Heart right ventricle (tissue), 16 donors: ENCODE results near the gene ERCC8. TPM values are rescaled to one million over a fixed set of nuclear protein-coding genes. Genes with fewer than 3 reads are reported as not detected.

Source experiments
- ATAC-seq, 8 donors: fragments of 200-7000 bp; cut with Tn5 transposase; one replicate each; pipeline ENCODE4 v1.9.1; 2020; ENCODE audit warnings: mild to moderate bottlenecking in 8 of 8, moderate library complexity in 8 of 8, moderate number of reproducible peaks in 1 of 8
- DNase-seq, 2 donors: peaks; one replicate each; pipeline ENCODE4 v3.0.0-alpha.2; 2020
- H3K27ac ChIP-seq, 10 donors: fragments of 200-600 bp; sonication (generic) in 2 of 10; one replicate each; pipeline versions ENCODE4 v1.5.0 to v1.8.0; 2020 to 2022; ENCODE audit warnings: mild to moderate bottlenecking in 3 of 10
- H3K27me3 ChIP-seq, 7 donors: fragments of 200-600 bp; one replicate each; pipeline ENCODE4 v1.8.0; 2021 to 2022; ENCODE audit warnings: mild to moderate bottlenecking in 2 of 7
- H3K36me3 ChIP-seq, 9 donors: fragments of 200-600 bp; sonication (generic) in 1 of 9; one replicate each; pipeline versions ENCODE4 v1.5.0 to v1.8.0; 2020 to 2022; ENCODE audit warnings: mild to moderate bottlenecking in 2 of 9
- H3K4me1 ChIP-seq, 9 donors: fragments of 200-600 bp; sonication (generic) in 1 of 9; one replicate each; pipeline versions ENCODE4 v1.5.0 to v1.8.0; 2020 to 2022; ENCODE audit warnings: mild to moderate bottlenecking in 4 of 9
- H3K4me3 ChIP-seq, 10 donors: fragments of 200-600 bp; sonication (generic) in 2 of 10; one replicate each; pipeline versions ENCODE4 v1.5.0 to v1.8.0; 2020 to 2022; ENCODE audit warnings: mild to moderate bottlenecking in 7 of 10, moderate library complexity in 2 of 10
- H3K9me3 ChIP-seq, 11 donors: fragments of 200-600 bp in 10 of 11; sonication (generic) in 2 of 11; one replicate each; pipeline versions ENCODE4 v1.5.0 to v1.8.0; 2013 to 2022; ENCODE audit warnings: mild to moderate bottlenecking in 2 of 11, control low read depth in 1 of 11, moderate library complexity in 1 of 11
- CTCF ChIP-seq, 9 donors: fragments of 200-600 bp; sonication (generic) in 2 of 9; IDR thresholded peaks; one replicate each; pipeline versions ENCODE4 v1.5.0 to v1.8.0; 2021 to 2022; ENCODE audit warnings: antibody characterized with exemption in 9 of 9, mild to moderate bottlenecking in 5 of 9, moderate library complexity in 1 of 9
- WGBS, 2 donors: extraction: QIAGEN DNeasy Blood & Tissue Kit; methylation state at CpG; one replicate each; pipeline ENCODE4 v1.1.7; 2013; ENCODE audit warnings: inconsistent platforms in 1 of 2; 5-methylcytosine and 5-hydroxymethylcytosine counted together
- intact Hi-C, 10 donors: fragments of 100-400 bp; cut with DNase I; formaldehyde crosslinking; loops; one replicate each; pipeline versions ENCODE4 v1.11.1 to v1.14.2; 2022
- polyA plus RNA-seq, 2 donors: library from polyadenylated mRNA; stranded (reverse); fragments of 200-250 nt; gene quantifications; one replicate each; pipeline ENCODE4 v1.2.3, GENCODE V29; 2013
- total RNA-seq, 10 donors: library from RNA; stranded (reverse); fragmentation: NEBNext Ultra II Directional in 3 of 10; extraction: Animal tissue kit (Norgen Biotek cat#: 25700) in 3 of 10; gene quantifications; one replicate each; pipeline versions ENCODE4 v1.2.1 to v1.2.4, GENCODE V29; 2021 to 2023
- donor health status: Arrhythmogenic right ventricular cardiomyopathy.
- donor health status: ischemic (EF 13 %, LVEDD 7.1; RV severe dilation, severe dysfunction).
- donor health status: healthy with polysubstance abuse.
- donor health status: DM: no; HTN: yes; CAD: no.
- donor health status: DM: no; HTN: no; CAD: no.
- donor health status: ischemic (EF 25% LVEDD 6.9; RV normal size, moderate dysfunction).
- donor health status: ischemic (EF 25% LVEDD 5.7; RV mildly dilated, moderate dysfunction).
- donor health status: healthy.
- donor health status: DM: yes; HTN: yes; CAD: no.
- donor health status: Ischemic cardiomyopathy.
- donor health status: ischemic (EF 35%, LVEDD 5.7; RV mildly dilated, moderate dysfunction).
- donor health status: nonischemic (EF 11% LVEDD 7.7; RV severe dilation, severe dysfunction).
- donor health status: DM: yes; HTN: yes; CAD: no.
- donor health status: PGD.
- donor health status: ischemic (EF 29% LVEDD 5.4; RV normal size, mild dysfunction).
- donor health status: nonischemic (EF 23%, LVEDD 6.1; RV moderate dilation, normal function).

The ERCC8 gene
- total and polyA plus RNA-seq, 12 donors, result 4.1 to 8.3 (median 6.0) TPM

- ATAC-seq, result no peak
- Histone ChIP-seq H3K4me1 (peaks cover 3 to 23% (median 16%) of the 10 kb centered on the region in 9 donors), H3K36me3 (no peaks in the 10 kb centered on the region), H3K4me3 (no peak overlapping the region), H3K27ac (no peak overlapping the region), H3K9me3 (no peaks in the 10 kb centered on the region), H3K27me3 (no peaks in the 10 kb centered on the region)
- intact Hi-C loops, result loop anchor here in 3 of 10 donors (10.0 kb wide), 2 partner anchors 216 to 386 kb away; partner anchors contain the start of genes SMIM15 (in 3 of the 3) and ZSWIM6 (in 1 of the 3)
- WGBS, 2 donors, result 97% methylated on average over 1 of the region's 1 CpG
- no peak for DNase-seq
- TF ChIP-seq CTCF (IDR thresholded peaks at IDR 0.05), result no peak
These were observed 3.9 kb upstream of the ERCC8 start for GRCh38 chr5:60948738-60949137.

- WGBS, 2 donors, result 1 to 2% methylated on average over 18 of the region's 18 CpGs
These were observed 930 bp upstream of the ERCC8 start for GRCh38 chr5:60945813-60946187.

GRCh38 chr5:60943624-60944023 lies 1.2 kb downstream of the ERCC8 start:
- ATAC-seq (no peak), DNase-seq (no peak)
- intact Hi-C loops, result loop anchor here in 3 of 10 donors (10.0 kb wide), 2 partner anchors 221 to 391 kb away; partner anchors contain the start of genes SMIM15 (in 3 of the 3) and ZSWIM6 (in 1 of the 3)
- Histone ChIP-seq H3K4me3 (peak overlapping the region in 4 of 10 donors; percentile 68 to 76 (median 72)), H3K27ac (peak overlapping the region in 3 of 10 donors; percentile 81 to 82 (median 81)), H3K27me3 (no peaks in the 10 kb centered on the region), H3K4me1 (peaks cover 6 to 32% (median 23%) of the 10 kb centered on the region in 9 donors), H3K9me3 (no peaks in the 10 kb centered on the region), H3K36me3 (peaks cover 0 to 7% (median 0%) of the 10 kb centered on the region in 9 donors)
- no peak for TF ChIP-seq CTCF (IDR thresholded peaks at IDR 0.05)
- 67 to 76% methylated on average over 3 of the region's 3 CpGs for WGBS, 2 donors

More at GRCh38 chr5:60945813-60946187, 930 bp upstream of the ERCC8 start:
- Histone ChIP-seq H3K27ac (peak overlapping the region; percentile 14 to 86 (median 81)), H3K36me3 (peaks cover 0 to 2% (median 0%) of the 10 kb centered on the region in 9 donors), H3K4me1 (peaks cover 6 to 32% (median 23%) of the 10 kb centered on the region in 9 donors), H3K9me3 (no peaks in the 10 kb centered on the region), H3K4me3 (peak overlapping the region; percentile 62 to 88 (median 74)), H3K27me3 (no peaks in the 10 kb centered on the region)
- intact Hi-C loops, result loop anchor here in 3 of 10 donors (10.0 kb wide), 2 partner anchors 219 to 389 kb away; partner anchors contain the start of genes SMIM15 (in 3 of the 3) and ZSWIM6 (in 1 of the 3)
- DNase-seq (peak in 1 of 2 donors; percentile 14), ATAC-seq (peak; percentile 3 to 56 (median 36))
- TF ChIP-seq CTCF (IDR thresholded peaks at IDR 0.05), result no peak

- ATAC-seq (no peak), DNase-seq (no peak)
- Histone ChIP-seq H3K9me3 (no peaks in the 10 kb centered on the region), H3K27me3 (no peaks in the 10 kb centered on the region), H3K4me3 (no peak overlapping the region), H3K4me1 (peaks cover 0 to 7% (median 0%) of the 10 kb centered on the region in 9 donors), H3K27ac (no peak overlapping the region), H3K36me3 (peaks cover 0 to 51% (median 8%) of the 10 kb centered on the region in 9 donors)
- peak in 1 of 9 donors; percentile 16 for TF ChIP-seq CTCF (IDR thresholded peaks at IDR 0.05)
- intact Hi-C loops, result no loop called here
- WGBS, 2 donors, result 78 to 80% methylated on average over 6 of the region's 6 CpGs
These were observed 15.8 kb downstream of the ERCC8 start for GRCh38 chr5:60929024-60929423.
